ENCODE measurements around the gene LAS1L.
"Not testable (repeated sequence)": the region's sequence is repeated elsewhere in the genome, so short reads cannot be mapped to it uniquely, and the experiment has no call there.

Gene LAS1L

DNA sequence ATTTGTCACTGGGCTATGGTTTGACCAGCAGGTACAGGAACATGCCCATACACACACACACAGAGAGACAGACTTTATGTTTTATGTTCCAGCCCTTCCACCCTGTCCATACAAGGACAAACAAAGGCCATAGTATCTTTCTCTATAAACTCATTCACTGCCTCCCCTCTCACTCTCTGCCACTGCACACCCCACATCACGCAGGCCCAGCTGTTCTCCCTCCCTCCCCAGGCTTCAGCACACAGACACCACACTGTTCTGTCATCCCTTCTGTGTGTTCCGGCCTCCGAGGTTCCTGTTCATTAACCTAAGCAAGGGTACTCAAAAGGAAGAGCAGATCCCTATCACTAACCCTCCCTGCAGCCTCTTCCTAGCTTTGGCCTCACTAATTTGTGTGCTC is 17.8 kb downstream of the LAS1L start:
- DNase-seq = no peak

DNA sequence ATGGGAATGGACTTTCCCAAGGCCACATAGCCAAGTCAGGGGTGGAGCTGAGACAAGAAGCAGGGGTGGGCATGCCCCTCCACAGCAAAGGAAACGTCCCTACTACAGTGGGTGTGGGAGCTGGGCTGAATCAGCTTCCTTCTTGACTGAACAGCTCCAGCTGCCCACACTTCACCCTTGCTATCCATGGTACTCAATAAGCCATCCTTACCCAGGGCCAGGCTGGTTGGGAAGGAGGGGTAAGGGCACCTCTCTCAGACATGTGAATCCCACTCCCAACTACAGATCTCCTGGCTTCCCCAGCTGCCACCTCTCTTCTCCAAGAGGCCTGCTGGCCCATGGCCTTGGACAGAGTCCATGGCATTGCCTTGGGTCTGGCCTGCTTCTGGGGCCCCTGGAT is 21.0 kb downstream of the LAS1L start:
- DNase-seq = no peak

DNA sequence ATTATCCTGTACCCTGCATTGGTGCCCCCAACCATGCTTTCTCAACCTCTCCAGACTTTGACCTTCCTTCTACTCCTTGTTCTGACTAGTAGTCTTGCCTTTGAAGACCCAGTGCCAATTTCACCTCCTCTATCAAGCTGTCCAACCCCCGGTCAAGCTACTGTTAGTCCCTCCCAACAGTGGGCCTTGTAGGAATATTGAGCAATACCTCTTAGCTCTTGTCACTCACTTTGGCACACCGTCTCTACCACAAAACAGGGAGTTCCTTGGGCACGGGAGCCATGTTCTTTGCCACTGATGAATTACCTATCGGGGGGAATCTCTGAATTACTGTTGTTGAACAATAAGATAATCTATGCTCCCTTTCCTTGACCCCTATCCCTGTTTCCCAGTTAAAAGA is 25.2 kb downstream of the LAS1L start:
- DNase-seq = no peak

GRCh38 chrX:65508851-65509250 is 25.7 kb downstream of the LAS1L start:
- no peak for DNase-seq

DNA sequence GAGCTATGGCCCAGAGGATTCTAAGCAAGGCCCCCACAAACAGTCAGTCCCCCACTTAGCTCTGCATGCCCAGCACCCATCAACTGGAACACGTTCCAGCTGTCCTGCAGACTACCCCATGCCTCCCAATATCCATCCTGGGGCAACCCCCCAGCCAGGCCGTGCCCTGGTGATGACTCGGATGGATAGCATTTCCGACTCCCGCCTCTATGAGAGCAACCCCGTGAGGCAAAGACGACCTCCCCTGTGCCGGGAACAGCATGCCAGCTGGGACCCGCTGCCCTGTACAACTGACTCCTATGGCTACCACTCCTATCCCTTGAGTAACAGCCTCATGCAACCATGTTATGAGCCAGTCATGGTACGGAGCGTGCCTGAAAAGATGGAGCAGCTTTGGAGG is 32.0 kb downstream of the LAS1L start:
- DNase-seq = no peak

- DNase-seq = no peak
These were observed 41.2 kb downstream of the LAS1L start for GRCh38 chrX:65493431-65493830.

DNA sequence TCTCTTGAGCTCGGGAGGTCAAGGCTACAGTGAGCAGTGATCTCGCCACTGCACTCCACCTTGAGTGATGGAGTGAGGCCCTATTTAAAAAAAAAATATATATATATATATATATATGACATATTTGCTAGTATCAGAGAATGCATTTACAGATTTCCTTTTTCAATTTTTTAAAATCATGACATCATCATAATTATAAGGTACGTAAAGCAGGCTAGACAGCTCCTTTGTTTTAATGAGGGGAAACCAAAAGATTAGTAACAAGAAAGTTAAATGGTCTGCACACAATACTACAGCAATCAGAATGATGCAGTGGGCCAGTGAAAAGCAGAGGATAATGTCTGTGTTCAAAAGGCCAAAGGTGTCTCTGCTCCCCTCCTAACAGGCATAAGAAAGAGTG is 43.0 kb downstream of the LAS1L start:
- no peak for DNase-seq

DNA sequence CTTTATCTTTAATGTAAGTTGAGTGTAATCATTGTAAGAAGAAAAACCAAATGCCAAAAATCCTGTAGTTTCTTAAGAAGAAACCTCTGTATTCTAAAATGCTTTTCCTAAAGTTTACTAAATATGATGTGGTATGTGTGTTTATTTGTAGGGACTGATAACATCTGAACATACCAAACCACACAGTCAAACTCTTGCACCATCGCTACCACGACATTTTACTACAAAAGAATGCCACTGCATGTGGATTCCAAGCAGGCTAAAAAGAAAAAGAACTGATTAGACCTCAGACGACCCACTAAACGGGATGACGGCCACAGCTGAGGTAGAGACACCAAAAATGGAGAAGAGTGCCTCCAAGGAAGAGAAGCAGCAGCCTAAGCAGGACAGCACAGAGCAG is 46.1 kb downstream of the LAS1L start:
- DNase-seq = no peak

DNA sequence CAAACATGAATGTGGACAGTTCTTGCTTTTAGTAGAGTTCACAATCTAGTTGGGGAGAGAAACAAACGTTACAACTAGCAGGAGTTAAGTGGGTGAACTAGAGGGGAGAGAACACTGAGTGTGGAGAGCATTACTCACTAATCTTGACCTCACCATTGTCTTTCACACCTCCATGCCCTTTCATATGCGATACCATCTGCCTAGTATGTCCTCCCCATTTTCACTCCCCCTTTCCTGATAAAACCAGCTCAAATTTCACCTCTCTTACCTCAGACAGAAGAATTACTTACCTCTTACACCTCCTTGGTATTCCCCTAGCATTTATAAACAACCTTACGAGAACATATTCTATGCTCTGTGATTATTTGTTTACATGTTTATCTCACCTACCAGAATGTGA is 53.6 kb downstream of the LAS1L start:
- no peak for DNase-seq

DNA sequence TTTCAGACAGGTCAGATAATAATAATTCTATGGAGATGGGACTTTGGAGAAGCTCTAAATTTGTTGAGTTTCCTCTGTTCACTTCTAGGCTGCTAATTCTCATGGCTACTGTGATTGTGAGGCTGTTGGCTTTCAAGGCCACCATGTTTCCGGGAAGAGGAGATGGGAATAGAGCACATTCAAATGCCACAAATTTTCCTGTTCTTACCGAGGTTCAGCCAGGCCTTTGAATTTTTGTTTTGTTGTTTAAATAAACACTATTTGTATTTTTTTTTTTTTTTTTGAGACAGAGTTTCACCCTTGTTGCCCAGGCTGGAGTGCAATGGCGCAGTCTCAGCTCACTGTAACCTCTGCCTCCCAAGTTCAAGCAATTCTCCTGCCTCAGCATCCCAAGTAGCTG is 55.5 kb downstream of the LAS1L start:
- not testable (repeated sequence) for DNase-seq

DNA sequence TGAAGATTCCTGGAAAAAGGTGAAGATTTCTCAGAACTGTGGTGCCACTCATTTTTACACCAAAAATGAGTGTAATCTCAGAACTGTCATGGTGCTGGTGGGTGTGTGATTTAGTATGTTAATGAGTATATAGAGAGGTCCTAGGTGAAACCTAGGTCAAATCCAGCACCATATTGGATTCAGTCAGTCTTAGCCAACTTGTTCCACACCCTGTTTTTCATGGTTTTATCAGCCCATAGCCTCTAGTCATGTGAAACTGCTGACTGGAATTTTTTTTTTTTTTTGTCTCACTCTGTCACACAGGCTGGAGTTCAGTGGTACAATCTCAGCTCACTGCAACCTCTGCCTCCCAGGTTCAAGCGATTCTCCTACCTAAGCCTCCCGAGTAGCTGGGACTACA is 58.0 kb downstream of the LAS1L start:
- no peak for DNase-seq

GRCh38 chrX:65463550-65463949 is 71.0 kb downstream of the LAS1L start:
- DNase-seq = no peak
